NCI-H345 treated with DMSO at 0.1 percent for 48 hours (cell line): ENCODE measurements around the gene SPATA46.
"Not testable (repeated sequence)": the region's sequence is repeated elsewhere in the genome, so short reads cannot be mapped to it uniquely, and the experiment has no call there.

Experiments
- DNase-seq: peaks from one replicate; lab custom pipeline; 2025; ENCODE audit not compliant: unreplicated experiment; lab: John Stamatoyannopoulos, UW

The SPATA46 gene

GRCh38 chr1:162359523-162360236 lies 17.0 kb downstream of the SPATA46 start:
- DNase-seq, result no peak

- no peak for DNase-seq
Observed at GRCh38 chr1:162358928-162359327, 17.7 kb downstream of the SPATA46 start.

GRCh38 chr1:162357681-162358266 lies 18.9 kb downstream of the SPATA46 start:
- no peak for DNase-seq

DNA sequence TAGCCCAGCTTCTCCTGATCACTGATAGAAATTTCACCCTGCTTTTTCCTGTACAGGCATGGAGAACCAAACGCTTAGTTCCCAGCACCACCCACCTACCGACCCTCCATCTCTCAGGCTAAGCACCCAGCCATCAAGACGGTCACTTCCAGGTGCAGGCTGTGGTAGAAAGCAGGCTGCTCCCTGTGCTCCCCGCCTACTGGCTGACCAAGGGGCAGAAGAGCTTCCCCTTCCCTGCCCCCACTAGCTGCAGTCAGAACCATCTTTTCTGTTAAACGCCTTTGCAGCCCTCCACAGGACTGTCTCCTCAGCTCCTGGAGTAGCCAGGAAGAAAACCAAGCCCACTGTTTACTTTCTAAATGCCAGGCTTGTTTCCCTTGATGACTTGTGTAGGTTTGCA lies 23.0 kb downstream of the SPATA46 start:
- no peak for DNase-seq

DNA sequence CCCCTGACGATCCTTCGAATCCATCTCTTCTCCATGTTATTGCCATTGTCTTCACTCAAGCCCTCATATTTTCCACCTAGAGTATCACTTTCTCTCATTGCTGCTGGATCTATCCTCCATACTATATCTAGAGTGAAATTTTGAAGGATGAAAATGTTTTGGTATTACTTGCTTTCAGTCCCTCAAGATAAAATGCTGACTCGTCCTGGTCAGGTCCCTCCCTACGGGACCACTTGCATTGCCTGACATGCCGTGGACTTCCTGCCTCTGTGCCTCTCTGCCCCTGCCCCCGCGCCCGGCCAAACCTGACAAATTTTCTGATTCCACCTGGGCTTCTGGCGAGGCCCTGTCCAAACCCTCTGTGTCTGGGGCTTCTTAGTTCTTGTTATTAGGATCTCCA lies 23.6 kb downstream of the SPATA46 start:
- no peak for DNase-seq

- not testable (repeated sequence) for DNase-seq
Observed at GRCh38 chr1:162351874-162352273, 24.8 kb downstream of the SPATA46 start.

DNA sequence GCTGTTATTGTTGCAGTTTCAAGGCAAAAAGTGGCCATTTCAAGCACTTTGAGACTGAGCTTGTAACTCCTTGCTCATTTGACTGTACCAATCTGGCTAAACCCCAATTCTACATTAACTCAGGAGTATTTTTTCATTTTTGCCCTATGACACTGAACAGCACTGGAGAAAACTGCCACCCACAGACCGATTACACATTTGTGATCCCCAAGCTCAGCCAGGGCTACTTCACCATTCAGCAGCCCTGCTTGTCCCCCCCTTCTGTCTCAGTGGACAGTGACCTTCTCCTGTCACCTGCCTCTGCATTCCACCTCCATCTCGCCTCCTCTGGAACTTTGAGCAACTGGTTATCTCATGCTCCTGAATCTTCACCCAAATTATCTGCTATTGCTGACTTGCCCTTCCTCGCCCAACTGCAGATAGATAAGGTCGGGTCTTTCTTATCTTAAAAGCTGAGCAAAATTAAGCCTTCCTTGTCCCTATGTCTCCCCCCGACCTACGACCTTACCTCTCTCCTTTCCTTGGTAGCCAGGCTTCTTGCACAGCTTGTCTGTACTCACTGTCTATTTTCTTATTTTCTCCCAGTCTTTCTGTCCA lies 25.3 kb downstream of the SPATA46 start:
- no peak for DNase-seq

DNA sequence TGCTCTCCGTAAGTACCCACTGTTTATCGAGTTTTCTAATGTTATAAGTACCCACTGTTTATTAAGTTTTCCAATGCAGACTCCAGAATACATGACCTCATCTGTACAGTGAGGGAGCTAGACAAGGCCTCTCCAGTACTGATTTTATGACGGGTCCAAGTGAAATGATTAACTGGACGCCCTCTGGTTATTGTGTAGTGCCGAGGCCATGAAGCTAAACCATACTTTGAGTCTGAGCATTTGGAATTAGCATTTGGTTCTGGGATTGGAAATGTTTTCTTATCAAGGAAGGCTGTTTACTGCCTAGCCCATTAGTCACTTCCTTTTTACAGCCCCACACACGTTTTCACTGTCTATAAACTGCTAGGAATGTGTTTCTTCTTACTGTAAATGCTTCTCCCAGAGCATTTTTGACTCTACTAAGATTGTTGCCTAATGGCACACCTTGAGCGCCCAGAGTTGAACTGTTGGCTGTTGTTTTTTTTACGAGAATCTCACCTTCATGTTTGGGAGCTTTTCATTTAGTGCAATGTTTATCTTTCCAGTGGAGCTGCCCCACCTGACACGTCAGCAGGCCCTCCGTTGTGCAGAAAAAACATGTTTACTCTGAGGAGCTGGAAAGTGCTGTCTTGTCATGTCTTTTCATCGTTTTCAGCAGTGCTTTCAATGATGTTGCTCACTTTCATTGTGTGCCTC lies 26.9 kb downstream of the SPATA46 start:
- no peak for DNase-seq

- DNase-seq, result no peak
Observed at GRCh38 chr1:162347281-162347680, 29.4 kb downstream of the SPATA46 start.

GRCh38 chr1:162343470-162343869 lies 33.2 kb downstream of the SPATA46 start:
- no peak for DNase-seq

- DNase-seq, result no peak
Observed at GRCh38 chr1:162342452-162342983, 34.1 kb downstream of the SPATA46 start.

DNA sequence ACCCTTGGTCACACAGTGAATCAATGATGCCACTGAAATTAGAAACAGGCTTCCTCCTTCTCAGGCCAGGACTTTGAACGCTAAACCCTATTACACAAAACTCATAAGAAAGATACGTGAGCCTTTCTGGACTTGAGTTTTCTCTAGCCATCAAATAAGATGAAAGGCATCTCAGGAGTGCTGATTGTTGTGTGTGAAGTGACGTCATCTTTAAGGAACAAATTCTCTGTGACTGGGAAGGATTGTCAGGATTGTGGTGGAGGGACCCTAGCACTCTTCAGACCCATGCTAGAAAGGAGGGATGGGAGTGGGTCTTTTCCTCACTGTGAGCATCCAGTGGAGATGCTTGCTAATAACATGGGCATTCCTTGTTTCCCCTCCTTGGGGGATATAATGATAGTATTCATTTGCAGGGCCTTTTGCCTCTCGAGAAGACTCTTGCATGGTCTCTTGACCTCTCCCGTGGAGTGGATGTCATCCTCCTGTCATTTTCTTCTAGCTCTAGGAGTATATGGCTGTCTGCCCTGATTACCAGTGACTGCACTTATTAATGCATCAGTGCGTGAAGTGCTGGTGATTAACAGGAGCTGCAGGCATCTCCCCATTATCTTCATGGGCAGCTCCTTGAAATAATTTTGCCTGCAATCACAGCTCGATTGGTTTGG lies 39.9 kb downstream of the SPATA46 start:
- no peak for DNase-seq

DNA sequence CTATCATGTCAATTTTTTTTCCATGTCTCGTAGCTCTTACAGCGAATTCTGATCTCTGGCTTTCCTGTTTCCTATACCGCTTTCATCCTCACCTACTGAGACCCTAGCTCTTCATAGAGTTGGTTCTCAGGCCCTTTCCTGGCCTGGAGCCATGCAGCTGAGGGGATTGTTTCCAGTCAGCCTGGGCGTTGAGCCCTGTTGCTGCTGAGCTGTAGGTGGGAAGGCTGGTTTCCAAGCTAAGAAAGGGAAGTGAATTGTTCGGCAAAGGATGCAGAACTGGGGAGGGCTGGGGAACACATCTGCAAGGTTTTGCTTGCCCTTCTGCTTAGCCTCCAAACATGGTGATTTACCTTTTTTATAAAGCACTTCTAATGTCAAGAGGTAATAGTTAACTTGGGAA lies 41.5 kb downstream of the SPATA46 start:
- no peak for DNase-seq

- DNase-seq, result no peak
Observed at GRCh38 chr1:162333991-162334390, 42.7 kb downstream of the SPATA46 start.

- no peak for DNase-seq
Observed at GRCh38 chr1:162329826-162330225, 46.8 kb downstream of the SPATA46 start.

- peak; percentile 8 for DNase-seq
Observed at GRCh38 chr1:162328512-162328911, 48.1 kb downstream of the SPATA46 start.

- no peak for DNase-seq
Observed at GRCh38 chr1:162327788-162328165, 48.9 kb downstream of the SPATA46 start.

- DNase-seq, result no peak
Observed at GRCh38 chr1:162327144-162327787, 49.4 kb downstream of the SPATA46 start.

DNA sequence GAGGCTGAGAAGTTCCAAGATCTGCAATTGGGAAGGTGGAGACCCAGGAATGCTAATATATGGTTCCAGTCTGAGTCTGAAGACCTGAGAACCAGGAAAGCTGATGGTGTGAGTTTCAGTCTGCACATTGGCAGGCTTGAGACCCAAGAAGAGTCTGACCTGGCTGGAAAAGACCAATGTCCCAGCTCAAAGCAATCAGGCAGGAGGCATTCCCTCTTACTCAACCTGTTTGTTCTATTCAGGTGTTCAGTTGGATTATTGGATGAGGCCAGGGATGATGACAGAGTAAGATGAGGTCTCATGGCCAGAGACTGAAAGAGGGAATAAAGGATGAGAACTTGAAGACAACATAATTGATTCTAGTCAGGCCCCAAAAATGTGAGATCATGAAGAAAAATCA lies 50.1 kb downstream of the SPATA46 start:
- DNase-seq, result no peak

DNA sequence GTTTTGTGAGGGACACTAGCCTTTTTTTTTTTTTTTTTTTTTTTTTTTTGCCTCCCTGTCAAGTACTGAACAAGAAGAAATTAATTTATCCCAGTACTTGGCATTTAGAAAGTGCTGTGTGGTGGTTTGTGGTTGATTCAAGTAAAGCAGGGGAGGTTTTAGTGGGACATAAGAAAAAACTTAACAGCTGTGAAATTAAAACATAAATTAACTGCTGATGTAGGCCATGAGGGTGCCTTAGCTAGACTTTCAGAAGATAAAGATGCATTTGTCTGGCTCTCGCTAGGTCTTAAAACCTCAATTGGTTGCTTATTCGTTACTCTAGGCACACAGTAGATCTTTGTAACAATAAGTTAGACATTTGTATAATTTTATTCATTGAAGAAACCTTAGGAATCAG lies 52.3 kb downstream of the SPATA46 start:
- DNase-seq, result no peak
